PC-9 (cell line): ENCODE measurements around the gene LAMTOR5. TPM values are rescaled to one million over a fixed set of nuclear protein-coding genes. Genes with fewer than 3 reads are reported as not detected.
"Not testable (repeated sequence)": the region's sequence is repeated elsewhere in the genome, so short reads cannot be mapped to it uniquely, and the experiment has no call there.

Experiments used
- BruUV-seq: library from RNA; stranded (reverse); fragments of 400-500 nt; replicated peaks from 2 replicates; lab custom pipeline; 2021; lab: Mats Ljungman, UMichigan
- CTCF ChIA-PET: fragments of 300-600 bp; sonication (Branson Sonifier 250); formaldehyde crosslinking; loops from one replicate; lab custom pipeline; 2022; ENCODE audit warnings: antibody characterized with exemption; lab: Charles Lee
- POLR2A ChIA-PET: fragments of 300-600 bp; sonication (Branson Sonifier 250); formaldehyde crosslinking; loops from one replicate; lab custom pipeline; 2022; ENCODE audit warnings: antibody characterized with exemption; ENCODE audit not compliant: unreplicated experiment; lab: Charles Lee
- DNase-seq, 2 experiments: peaks; one replicate each; pipeline versions ENCODE4 v3.0.0 to v3.0.0-alpha.2; 2015 to 2022; ENCODE audit warnings: mixed read lengths in 1 of 2
- H2AFZ ChIP-seq: fragments of 200-600 bp; sonication (generic); 2 replicates; pipeline ENCODE4 v1.8.1; 2017; ENCODE audit warnings: antibody characterized with exemption
- H3F3A ChIP-seq: fragments of 200-600 bp; sonication (generic); 2 replicates; pipeline ENCODE4 v1.8.1; 2017; ENCODE audit warnings: antibody characterized with exemption, mild to moderate bottlenecking, low read depth; ENCODE audit not compliant: insufficient read depth
- H3K27ac ChIP-seq: fragments of 200-600 bp; sonication (generic); 2 replicates; pipeline ENCODE4 v1.6.1; 2016; ENCODE audit warnings: mixed run types
- H3K27me3 ChIP-seq: fragments of 200-600 bp; sonication (generic); 2 replicates; pipeline ENCODE4 v1.6.1; 2016; ENCODE audit warnings: low read depth, mixed run types; ENCODE audit not compliant: insufficient read depth
- H3K36me3 ChIP-seq: fragments of 200-600 bp; sonication (generic); 2 replicates; pipeline ENCODE4 v1.6.1; 2016; ENCODE audit warnings: low read depth, mixed run types
- H3K4me1 ChIP-seq: fragments of 200-600 bp; sonication (generic); replicated peaks from 2 replicates; pipeline ENCODE4 v1.6.1; 2016; ENCODE audit warnings: mixed run types; ENCODE audit not compliant: insufficient read depth
- H3K4me2 ChIP-seq: fragments of 200-600 bp; sonication (generic); 2 replicates; pipeline ENCODE4 v1.6.1; 2017; ENCODE audit warnings: mixed run types
- H3K4me3 ChIP-seq: fragments of 200-600 bp; sonication (generic); 2 replicates; pipeline ENCODE4 v1.6.1; 2016; ENCODE audit warnings: mixed run types
- H3K79me2 ChIP-seq: fragments of 200-600 bp; sonication (generic); 2 replicates; pipeline ENCODE4 v1.6.1; 2017; ENCODE audit warnings: low read depth, mixed run types
- H3K9me2 ChIP-seq: fragments of 200-600 bp; sonication (generic); 2 replicates; pipeline ENCODE4 v1.8.1; 2017; ENCODE audit warnings: mild to moderate bottlenecking; ENCODE audit not compliant: insufficient read depth
- H3K9me3 ChIP-seq: fragments of 200-600 bp; sonication (generic); 2 replicates; pipeline ENCODE4 v1.8.1; 2016; ENCODE audit warnings: low read depth; ENCODE audit not compliant: insufficient read depth
- H4K20me1 ChIP-seq: fragments of 200-600 bp; sonication (generic); 2 replicates; pipeline ENCODE4 v1.8.1; 2017; ENCODE audit not compliant: insufficient read depth
- EZH2 ChIP-seq: fragments of 200-600 bp; sonication (generic); IDR thresholded peaks from 2 replicates; pipeline ENCODE4 v1.8.0; 2017; ENCODE audit warnings: antibody characterized with exemption, low read depth
- intact Hi-C: fragments of 100-400 bp; cut with micrococcal nuclease; formaldehyde crosslinking; loops from one replicate; pipeline ENCODE4 v1.10.0; 2022; ENCODE audit not compliant: unreplicated experiment
- total RNA-seq: library from RNA; stranded (reverse); gene quantifications from 2 replicates; pipeline ENCODE4 v1.2.3, GENCODE V29; 2021
- TF ChIP-seq, protein P1 (sequence below): fragments of 200-600 bp; sonication (generic); conservative IDR thresholded peaks from 2 replicates; pipeline ENCODE4 v1.6.1; 2017; ENCODE audit warnings: mixed run types, antibody characterized with exemption, mild to moderate bottlenecking, moderate library complexity

LAMTOR5 gene
- total RNA-seq, 1 experiment from 2014 or later: 140 TPM

DNA sequence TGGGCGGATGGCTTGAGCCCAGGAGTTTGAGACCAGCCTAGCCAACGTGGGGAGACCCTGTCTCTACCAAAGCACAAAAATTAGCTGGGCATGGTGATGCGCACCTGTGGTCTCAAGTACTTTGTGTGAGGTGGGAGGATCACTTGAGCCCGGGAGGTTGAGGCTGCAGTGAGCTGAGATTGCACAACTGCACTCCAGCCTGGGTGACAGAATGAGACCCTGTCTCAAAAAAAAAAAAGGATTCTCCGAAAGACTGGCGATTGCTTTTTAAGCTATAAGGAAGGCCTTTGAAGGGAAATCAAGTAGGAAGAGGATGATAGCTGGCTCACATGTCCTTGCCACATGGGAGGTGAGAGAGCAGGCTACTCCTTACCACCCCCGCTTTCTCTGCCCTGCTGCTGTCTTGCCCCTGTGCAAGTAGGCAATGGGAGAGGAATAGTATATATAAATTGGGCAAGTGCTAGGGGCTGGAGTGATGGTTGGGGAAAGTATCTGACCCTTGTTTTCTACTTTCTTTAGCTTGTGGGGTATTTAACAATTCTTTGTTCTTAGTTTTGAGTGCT is 3.8 kb upstream of the LAMTOR5 start:
- ChIA-PET CTCF (interaction anchor here (0.7 to 2.0 kb wide), 4 partner anchors 49 to 205 kb away, joined by 3 to 25 read pairs (median 4); no protein-coding TSS in a partner anchor), POLR2A (no interaction called here)
- no peaks in the 10 kb centered on the region for H3K9me2 ChIP-seq
- peaks cover 13% of the 10 kb centered on the region for H3K4me1 ChIP-seq
- no peaks in the 10 kb centered on the region for H3K9me3 ChIP-seq
- BruUV-seq: no TSS peak
- H3F3A ChIP-seq: 0 out of 2 replicates have a peak, but pooled peaks cover 9% of the 10 kb centered on the region
- no peak overlapping the region for H3K27ac ChIP-seq
- H4K20me1 ChIP-seq: no peaks in the 10 kb centered on the region
- TF ChIP-seq EZH2: no peak
- TF ChIP-seq, protein P1, sequence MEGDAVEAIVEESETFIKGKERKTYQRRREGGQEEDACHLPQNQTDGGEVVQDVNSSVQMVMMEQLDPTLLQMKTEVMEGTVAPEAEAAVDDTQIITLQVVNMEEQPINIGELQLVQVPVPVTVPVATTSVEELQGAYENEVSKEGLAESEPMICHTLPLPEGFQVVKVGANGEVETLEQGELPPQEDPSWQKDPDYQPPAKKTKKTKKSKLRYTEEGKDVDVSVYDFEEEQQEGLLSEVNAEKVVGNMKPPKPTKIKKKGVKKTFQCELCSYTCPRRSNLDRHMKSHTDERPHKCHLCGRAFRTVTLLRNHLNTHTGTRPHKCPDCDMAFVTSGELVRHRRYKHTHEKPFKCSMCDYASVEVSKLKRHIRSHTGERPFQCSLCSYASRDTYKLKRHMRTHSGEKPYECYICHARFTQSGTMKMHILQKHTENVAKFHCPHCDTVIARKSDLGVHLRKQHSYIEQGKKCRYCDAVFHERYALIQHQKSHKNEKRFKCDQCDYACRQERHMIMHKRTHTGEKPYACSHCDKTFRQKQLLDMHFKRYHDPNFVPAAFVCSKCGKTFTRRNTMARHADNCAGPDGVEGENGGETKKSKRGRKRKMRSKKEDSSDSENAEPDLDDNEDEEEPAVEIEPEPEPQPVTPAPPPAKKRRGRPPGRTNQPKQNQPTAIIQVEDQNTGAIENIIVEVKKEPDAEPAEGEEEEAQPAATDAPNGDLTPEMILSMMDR: no peak
- H3K36me3 ChIP-seq: 0 out of 2 replicates have a peak, but pooled peaks cover under 1% of the 10 kb centered on the region
- H3K4me3 ChIP-seq: no peak overlapping the region
- H3K27me3 ChIP-seq: no peaks in the 10 kb centered on the region
- no peak overlapping the region for H3K4me2 ChIP-seq
- peaks cover 27% of the 10 kb centered on the region for H3K79me2 ChIP-seq
- DNase-seq: no peak
- intact Hi-C loops: loop anchor here (5.0 kb wide), 2 partner anchors 206 to 209 kb away; no protein-coding TSS in a partner anchor
- no peak overlapping the region for H2AFZ ChIP-seq

DNA sequence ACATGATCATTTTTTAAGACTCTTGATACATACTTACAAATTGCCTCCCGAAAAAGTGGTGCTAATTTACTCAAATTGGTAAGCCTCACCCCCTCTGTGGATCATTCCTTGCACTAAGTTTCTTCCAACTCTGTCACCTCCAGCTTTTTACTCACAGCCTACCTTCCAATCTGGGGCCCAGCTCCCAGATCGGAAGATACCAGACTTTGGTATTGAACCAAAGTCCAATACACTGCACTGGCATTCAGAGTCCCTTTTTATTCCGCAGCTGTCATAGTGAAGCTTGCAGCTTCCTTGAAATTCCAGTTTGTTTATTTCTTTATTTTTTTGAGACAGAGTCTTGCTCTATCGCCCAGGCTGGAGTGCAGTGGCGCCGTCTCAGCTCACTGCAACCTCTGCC is 1.8 kb upstream of the LAMTOR5 start:
- POLR2A ChIA-PET: interaction anchor here (0.6 kb wide), 2 partner anchors 51 to 1728 kb away, joined by 6 to 17 read pairs; no protein-coding TSS in a partner anchor
- Histone ChIP-seq H2AFZ (no peak overlapping the region), H3F3A (peaks cover 22% of the 10 kb centered on the region; the same call in 1 of the 2 replicates), H3K27me3 (no peaks in the 10 kb centered on the region), H3K27ac (no peak overlapping the region), H3K79me2 (peaks cover 45% of the 10 kb centered on the region), H3K4me1 (peaks cover 22% of the 10 kb centered on the region), H3K4me3 (no peak overlapping the region), H4K20me1 (no peaks in the 10 kb centered on the region; the same call in 1 of the 2 replicates), H3K4me2 (peak overlapping the region; percentile 89; the same call in 1 of the 2 replicates), H3K9me3 (no peaks in the 10 kb centered on the region), H3K36me3 (peaks cover 12% of the 10 kb centered on the region), H3K9me2 (no peaks in the 10 kb centered on the region)
- no TSS peak for BruUV-seq
- TF ChIP-seq EZH2: no peak
- TF ChIP-seq, protein P1: no peak
- no peak for DNase-seq
- intact Hi-C loops: no loop called here
- CTCF ChIA-PET: interaction anchor here (0.6 to 1.5 kb wide), 3 partner anchors 51 to 207 kb away, joined by 4 to 21 read pairs (median 12); no protein-coding TSS in a partner anchor

DNA sequence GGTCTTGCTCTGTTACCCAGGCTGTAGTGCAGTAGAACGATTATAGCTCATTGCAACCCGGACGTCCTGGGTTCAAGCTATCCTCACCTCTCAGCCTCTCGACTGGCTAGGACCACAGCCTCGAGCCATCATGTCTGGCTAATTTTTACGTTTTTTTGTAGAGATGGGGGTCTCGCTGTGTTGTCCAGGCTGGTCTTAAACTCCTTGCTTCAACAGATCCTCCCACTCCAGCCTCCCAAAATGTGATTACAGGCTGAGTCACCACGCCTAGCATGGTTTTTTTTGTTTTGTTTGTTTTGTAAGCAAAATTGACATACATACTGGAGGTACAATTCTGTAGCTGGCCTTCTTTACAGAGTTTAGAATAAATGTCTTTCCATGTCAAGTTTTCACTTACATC is 994 bp upstream of the LAMTOR5 start:
- peaks cover 29% of the 10 kb centered on the region; the same call in 1 of the 2 replicates for H3F3A ChIP-seq
- H3K79me2 ChIP-seq: peaks cover 49% of the 10 kb centered on the region
- H3K4me3 ChIP-seq: peak overlapping the region; percentile 84
- no peaks in the 10 kb centered on the region for H3K9me2 ChIP-seq
- BruUV-seq: no TSS peak
- H3K36me3 ChIP-seq: peaks cover 20% of the 10 kb centered on the region
- H3K27ac ChIP-seq: no peak overlapping the region; the same call in 1 of the 2 replicates
- POLR2A ChIA-PET: no interaction called here
- peaks cover 22% of the 10 kb centered on the region for H3K4me1 ChIP-seq
- CTCF ChIA-PET: interaction anchor here (0.6 to 1.5 kb wide), 6 partner anchors 52 to 273 kb away, joined by 3 to 21 read pairs (median 3); no protein-coding TSS in a partner anchor
- TF ChIP-seq, protein P1: no peak
- TF ChIP-seq EZH2: no peak
- peak overlapping the region; percentile 89 for H3K4me2 ChIP-seq
- H3K9me3 ChIP-seq: no peaks in the 10 kb centered on the region
- DNase-seq: peak in 1 of 2 experiments; percentile 54
- H3K27me3 ChIP-seq: no peaks in the 10 kb centered on the region
- H2AFZ ChIP-seq: no peak overlapping the region; the same call in 1 of the 2 replicates
- H4K20me1 ChIP-seq: no peaks in the 10 kb centered on the region; the same call in 1 of the 2 replicates
- intact Hi-C loops: no loop called here

DNA sequence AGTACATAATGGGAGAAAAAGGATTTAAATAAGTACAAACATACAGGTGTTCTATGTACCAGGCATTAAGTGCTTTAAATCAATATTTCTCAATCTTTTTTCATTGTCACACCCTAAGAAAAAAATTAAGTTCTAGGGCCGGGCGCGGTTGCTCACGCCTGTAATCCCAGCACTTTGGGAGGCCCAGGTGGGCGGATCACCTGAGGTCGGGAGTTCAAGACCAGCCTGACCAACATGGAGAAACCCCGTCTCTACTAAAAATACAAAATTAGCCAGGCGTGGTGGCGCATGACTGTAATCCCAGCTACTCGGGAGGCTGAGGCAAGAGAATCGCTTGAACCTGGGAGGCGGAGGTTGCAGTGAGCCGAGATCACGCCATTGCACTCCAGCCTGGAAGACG is 1.1 kb downstream of the LAMTOR5 start:
- Histone ChIP-seq H3K4me2 (peak overlapping the region; percentile 89), H2AFZ (peak overlapping the region; percentile 94; the same call in 1 of the 2 replicates), H3F3A (peaks cover 40% of the 10 kb centered on the region), H3K27ac (0 out of 2 replicates have a peak overlapping the region, but pooled peaks have one; percentile 60), H3K4me1 (peaks cover 22% of the 10 kb centered on the region), H3K36me3 (peaks cover 40% of the 10 kb centered on the region), H3K79me2 (peaks cover 49% of the 10 kb centered on the region), H3K4me3 (peak overlapping the region; percentile 84)
- H3K9me3 ChIP-seq, DNase-seq, intact Hi-C loops, H4K20me1 ChIP-seq, POLR2A ChIA-PET, H3K27me3 ChIP-seq, H3K9me2 ChIP-seq, BruUV-seq: not testable (repeated sequence)
- CTCF ChIA-PET: interaction anchor here (0.6 kb wide), 1 partner anchor 199 kb away, joined by 3 read pairs; no protein-coding TSS in a partner anchor
